DND-41 (cell line): ENCODE results near the gene BRIP1.

Experiments
- ATAC-seq: fragments of 200-7000 bp; cut with Tn5 transposase; 3 replicates; pipeline ENCODE4 v1.9.1; 2021; ENCODE audit warnings: low read depth; ENCODE audit not compliant: insufficient read depth
- DNase-seq: peaks from one replicate; pipeline ENCODE4 v3.0.0-alpha.2; 2020
- H2AFZ ChIP-seq: 2 replicates; pipeline ENCODE4 v1.6.0; 2012; ENCODE audit warnings: low read depth, low read length
- H3K27ac ChIP-seq: 2 replicates; pipeline ENCODE4 v1.5.1; 2012; ENCODE audit warnings: low read length, inconsistent platforms
- H3K27me3 ChIP-seq: fragments of 200-600 bp; sonication (generic); 2 replicates; pipeline ENCODE4 v1.6.0; 2012; ENCODE audit warnings: low read length, mild to moderate bottlenecking, inconsistent platforms; ENCODE audit not compliant: insufficient read depth, poor library complexity
- H3K36me3 ChIP-seq: 2 replicates; pipeline ENCODE4 v1.5.1; 2012; ENCODE audit warnings: low read length, inconsistent platforms; ENCODE audit not compliant: insufficient read depth
- H3K4me1 ChIP-seq: 2 replicates; pipeline ENCODE4 v1.5.1; 2012; ENCODE audit warnings: mild to moderate bottlenecking, low read length; ENCODE audit not compliant: insufficient read depth
- H3K4me2 ChIP-seq: 2 replicates; pipeline ENCODE4 v1.6.0; 2012; ENCODE audit warnings: mild to moderate bottlenecking, moderate library complexity, low read length, inconsistent platforms; ENCODE audit not compliant: insufficient read depth
- H3K4me3 ChIP-seq, 2 experiments: fragments of 200-600 bp in 1 of 2; shearing (Covaris generic) in 1 of 2; 2 replicates each; pipeline ENCODE4 v1.5.1; 2012 to 2016; ENCODE audit warnings: inconsistent platforms in 2 of 2, low read length in 2 of 2, mild to moderate bottlenecking in 2 of 2, low read depth in 1 of 2, moderate library complexity in 1 of 2
- H3K79me2 ChIP-seq: 2 replicates; pipeline ENCODE4 v1.6.0; 2012; ENCODE audit warnings: low read length, inconsistent platforms; ENCODE audit not compliant: insufficient read depth
- H3K9ac ChIP-seq: 2 replicates; pipeline ENCODE4 v1.6.0; 2012; ENCODE audit warnings: low read depth, mild to moderate bottlenecking, inconsistent platforms, low read length, moderate library complexity
- H3K9me3 ChIP-seq: 2 replicates; pipeline ENCODE4 v1.5.1; 2012; ENCODE audit warnings: low read length, moderate library complexity, mild to moderate bottlenecking, inconsistent platforms; ENCODE audit not compliant: insufficient read depth, severe bottlenecking
- H4K20me1 ChIP-seq: 2 replicates; pipeline ENCODE4 v1.6.0; 2012; ENCODE audit warnings: low read length; ENCODE audit not compliant: insufficient read depth
- EZH2 ChIP-seq: IDR thresholded peaks from 3 replicates; pipeline ENCODE4 v1.6.1; 2012; ENCODE audit warnings: borderline replicate concordance, low read depth, mild to moderate bottlenecking, moderate library complexity, low read length, inconsistent platforms; ENCODE audit not compliant: severe bottlenecking
- TF ChIP-seq, protein P1 (sequence below): IDR thresholded peaks from 2 replicates; pipeline ENCODE4 v1.5.1; 2012; ENCODE audit warnings: borderline replicate concordance, low read length, moderate library complexity, mild to moderate bottlenecking; ENCODE audit not compliant: poor library complexity, severe bottlenecking; ENCODE audit errors: extremely low read depth

Gene BRIP1

DNA sequence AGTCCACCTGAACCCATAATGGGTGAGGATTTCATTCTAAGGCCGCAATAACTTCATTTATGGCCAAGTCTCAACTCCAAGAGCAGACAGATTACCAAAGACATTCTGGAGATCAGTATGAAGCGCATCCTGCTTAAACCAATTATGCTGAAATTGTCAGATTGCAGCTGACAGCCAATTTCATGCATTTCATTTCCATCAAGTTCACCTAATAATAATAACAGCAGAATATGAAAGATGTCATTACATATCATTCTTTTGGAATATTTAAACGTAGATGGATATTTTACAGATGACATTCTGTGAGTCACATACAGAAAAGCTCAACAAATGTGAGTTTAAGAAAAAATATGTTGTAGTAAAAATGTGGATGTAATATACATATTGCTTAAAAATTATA is 217.4 kb downstream of the BRIP1 start:
- TF ChIP-seq, protein P1, sequence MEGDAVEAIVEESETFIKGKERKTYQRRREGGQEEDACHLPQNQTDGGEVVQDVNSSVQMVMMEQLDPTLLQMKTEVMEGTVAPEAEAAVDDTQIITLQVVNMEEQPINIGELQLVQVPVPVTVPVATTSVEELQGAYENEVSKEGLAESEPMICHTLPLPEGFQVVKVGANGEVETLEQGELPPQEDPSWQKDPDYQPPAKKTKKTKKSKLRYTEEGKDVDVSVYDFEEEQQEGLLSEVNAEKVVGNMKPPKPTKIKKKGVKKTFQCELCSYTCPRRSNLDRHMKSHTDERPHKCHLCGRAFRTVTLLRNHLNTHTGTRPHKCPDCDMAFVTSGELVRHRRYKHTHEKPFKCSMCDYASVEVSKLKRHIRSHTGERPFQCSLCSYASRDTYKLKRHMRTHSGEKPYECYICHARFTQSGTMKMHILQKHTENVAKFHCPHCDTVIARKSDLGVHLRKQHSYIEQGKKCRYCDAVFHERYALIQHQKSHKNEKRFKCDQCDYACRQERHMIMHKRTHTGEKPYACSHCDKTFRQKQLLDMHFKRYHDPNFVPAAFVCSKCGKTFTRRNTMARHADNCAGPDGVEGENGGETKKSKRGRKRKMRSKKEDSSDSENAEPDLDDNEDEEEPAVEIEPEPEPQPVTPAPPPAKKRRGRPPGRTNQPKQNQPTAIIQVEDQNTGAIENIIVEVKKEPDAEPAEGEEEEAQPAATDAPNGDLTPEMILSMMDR: no peak
- no peak for TF ChIP-seq EZH2
- Histone ChIP-seq H3K79me2 (no peaks in the 10 kb centered on the region), H3K36me3 (no peaks in the 10 kb centered on the region), H2AFZ (no peak overlapping the region), H3K9ac (no peak overlapping the region), H3K4me3 (no peak overlapping the region), H3K9me3 (peaks cover 5% of the 10 kb centered on the region), H3K4me1 (no peaks in the 10 kb centered on the region), H3K27me3 (peaks cover 8% of the 10 kb centered on the region), H3K4me2 (no peak overlapping the region), H4K20me1 (no peaks in the 10 kb centered on the region), H3K27ac (no peak overlapping the region)
- no peak for ATAC-seq
- DNase-seq: no peak

DNA sequence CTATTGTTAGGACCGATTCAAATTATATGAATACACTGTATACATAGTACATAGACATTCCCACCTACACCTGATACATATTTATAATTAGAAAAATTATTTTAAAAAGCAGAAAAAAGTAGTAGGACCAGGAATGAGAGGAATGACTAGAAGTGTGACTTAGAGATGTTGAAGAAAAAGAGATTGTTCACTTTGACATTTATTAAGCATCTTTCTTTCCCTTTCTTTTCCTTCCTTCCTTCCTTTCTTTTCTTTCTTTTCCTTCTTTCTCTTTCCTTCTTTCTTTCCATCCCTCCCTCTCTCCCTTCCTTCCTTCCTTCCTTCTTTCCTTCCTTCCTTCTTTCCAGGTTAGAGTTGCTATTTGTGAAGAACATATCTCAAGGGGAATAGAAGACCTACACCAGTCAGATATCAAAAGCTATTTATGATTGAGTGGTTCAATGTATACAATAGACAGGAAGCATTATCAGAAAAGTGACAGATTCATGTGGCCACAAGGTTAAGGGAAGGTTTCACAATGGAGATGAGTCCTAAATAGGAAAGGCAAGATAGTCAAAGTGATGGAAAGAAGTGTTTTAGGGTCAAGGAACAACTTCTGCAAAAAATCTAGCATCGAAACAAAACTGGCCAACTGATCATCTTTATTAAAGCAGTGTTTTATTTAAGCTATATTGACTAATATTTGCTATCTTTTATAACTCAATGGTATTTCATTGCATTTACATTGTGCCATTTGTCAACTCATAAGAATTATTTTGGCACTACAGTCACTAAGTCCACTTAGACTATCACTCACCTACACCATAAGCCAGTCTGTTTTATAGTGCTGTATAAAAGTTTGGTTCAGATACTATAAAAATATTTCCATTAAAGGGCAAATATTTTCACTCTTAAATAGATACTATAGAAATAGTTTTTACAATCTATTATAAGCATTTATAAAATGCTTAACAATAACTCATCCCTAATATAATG is 218.2 kb downstream of the BRIP1 start:
- Histone ChIP-seq H3K9ac (no peak overlapping the region), H2AFZ (no peak overlapping the region), H3K27me3 (peaks cover 8% of the 10 kb centered on the region), H3K79me2 (no peaks in the 10 kb centered on the region), H4K20me1 (no peaks in the 10 kb centered on the region), H3K9me3 (no peaks in the 10 kb centered on the region), H3K4me3 (no peak overlapping the region), H3K36me3 (no peaks in the 10 kb centered on the region), H3K27ac (no peak overlapping the region), H3K4me1 (no peaks in the 10 kb centered on the region), H3K4me2 (no peak overlapping the region)
- DNase-seq: no peak
- no peak for TF ChIP-seq EZH2
- TF ChIP-seq, protein P1: no peak
- no peak for ATAC-seq

DNA sequence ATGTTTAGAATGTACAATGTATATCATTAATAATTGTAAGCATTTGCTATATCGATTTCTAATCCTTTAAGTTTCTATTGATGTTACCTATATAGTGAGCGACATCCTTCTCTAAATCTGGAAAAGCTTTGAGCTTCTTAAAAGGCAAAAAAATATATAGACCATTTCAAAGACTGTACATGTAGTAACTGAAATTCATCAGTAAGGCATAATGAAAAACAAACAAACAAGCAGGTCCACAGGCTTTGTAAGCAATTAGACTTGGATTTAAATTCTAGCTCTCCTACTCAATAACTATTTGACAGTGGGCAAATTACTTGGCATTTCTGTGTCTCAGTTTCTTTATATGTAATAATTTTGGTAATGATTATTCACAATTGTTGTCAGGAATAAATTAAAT is 220.6 kb downstream of the BRIP1 start:
- no peak overlapping the region for H3K4me3 ChIP-seq
- no peak overlapping the region for H3K27ac ChIP-seq
- no peak for DNase-seq
- H3K36me3 ChIP-seq: no peaks in the 10 kb centered on the region
- no peak overlapping the region for H2AFZ ChIP-seq
- TF ChIP-seq, protein P1: no peak
- TF ChIP-seq EZH2: no peak
- H3K79me2 ChIP-seq: no peaks in the 10 kb centered on the region
- H3K4me1 ChIP-seq: no peaks in the 10 kb centered on the region
- peaks cover 8% of the 10 kb centered on the region for H3K27me3 ChIP-seq
- no peak overlapping the region for H3K9ac ChIP-seq
- H4K20me1 ChIP-seq: no peaks in the 10 kb centered on the region
- H3K4me2 ChIP-seq: no peak overlapping the region
- no peaks in the 10 kb centered on the region for H3K9me3 ChIP-seq
- ATAC-seq: no peak
